Measurements from ENCODE around the gene KREMEN2. TPM values are rescaled to one million over a fixed set of nuclear protein-coding genes. Genes with fewer than 3 reads are reported as not detected.

Gene KREMEN2
- total and polyA plus RNA-seq, 2 donors (not counting 3 experiments of a cell fraction or from before 2014, with no cell fraction given), result not detected

DNA sequence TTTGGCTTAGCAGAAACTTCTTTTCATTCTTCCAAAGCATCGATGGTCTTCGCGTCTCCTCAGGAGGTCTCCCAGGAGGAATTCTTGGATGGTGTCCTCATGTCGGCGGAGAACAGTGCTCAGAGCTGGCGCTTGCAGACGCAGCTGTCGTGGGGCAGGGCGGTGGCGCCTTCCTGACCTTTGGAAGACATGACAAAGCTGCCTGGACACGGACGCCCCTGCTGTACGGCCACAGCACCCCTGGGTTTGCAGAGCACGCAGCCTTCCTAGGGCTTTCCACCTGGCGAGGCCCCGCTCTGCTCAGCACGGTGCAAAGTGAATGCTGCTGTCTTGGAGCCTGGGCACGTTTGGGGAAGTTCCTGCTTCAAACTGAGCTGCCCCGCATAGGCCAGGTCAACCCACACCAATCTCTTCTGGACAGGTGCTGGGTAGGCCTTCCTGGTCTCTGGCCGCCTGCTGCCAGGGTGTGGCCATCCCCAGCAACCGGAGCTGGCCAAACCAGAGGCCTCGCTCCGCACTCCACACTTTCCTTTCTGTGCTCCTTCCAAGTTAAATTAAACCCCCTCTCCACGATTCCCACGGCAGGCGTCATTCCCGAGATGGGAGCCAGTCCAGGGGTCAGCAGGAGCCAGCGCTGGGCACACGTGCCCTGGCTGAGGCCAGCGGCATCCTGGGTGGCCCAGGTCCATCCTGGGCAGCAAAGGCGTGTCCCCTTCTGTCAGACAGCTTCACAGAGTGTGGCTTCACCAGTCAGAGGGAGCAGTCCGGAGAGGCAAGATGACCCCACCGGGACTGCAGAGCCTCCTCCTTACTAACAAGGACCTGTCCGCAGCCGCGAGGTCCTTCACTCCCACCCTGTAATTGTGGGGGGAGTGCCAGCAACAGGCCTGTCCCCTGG, 15.0 kb upstream of the KREMEN2 start:
- BruUV-seq (replicated peaks), result TSS peak; percentile 78
- POLR2A ChIA-PET, result no interaction called here
- Histone ChIP-seq H3K79me2 (ENCODE audit: control insufficient read depth, insufficient read depth, low read length) (no peaks in the 10 kb centered on the region), H3K4me3 (replicated peaks in 1 of 3; ENCODE audit: insufficient read depth in 1 of 3, low read depth in 1 of 3, low read length in 3 of 3) (no peak overlapping the region), H3K9ac (replicated peaks; ENCODE audit: extremely low read depth, insufficient read depth, low read length) (no peak overlapping the region), H3K4me2 (ENCODE audit: insufficient read depth, low read length) (no peak overlapping the region), H3K36me3 (ENCODE audit: control insufficient read depth in 2 of 2, extremely low read depth in 1 of 2, insufficient read depth in 2 of 2, low read length in 2 of 2) (no peaks in the 10 kb centered on the region), H3K27me3 (ENCODE audit: control insufficient read depth in 2 of 2, insufficient read depth in 2 of 2, low read length in 2 of 2) (no peaks in the 10 kb centered on the region), H3K4me1 (ENCODE audit: control insufficient read depth, extremely low read depth, insufficient read depth, low read length) (no peaks in the 10 kb centered on the region), H3K27ac (ENCODE audit: insufficient read depth, low read depth, low read length) (no peak overlapping the region), H3K9me1 (replicated peaks; ENCODE audit: control insufficient read depth, extremely low read depth, insufficient read depth, low read length) (no peaks in the 10 kb centered on the region), H4K20me1 (replicated peaks; ENCODE audit: control insufficient read depth, extremely low read depth, insufficient read depth, low read length) (no peaks in the 10 kb centered on the region), H3K9me3 (replicated peaks; ENCODE audit: control insufficient read depth, insufficient read depth, low read length) (no peaks in the 10 kb centered on the region), H2AFZ (ENCODE audit: low read depth, low read length) (no peak overlapping the region)
- DNase-seq (ENCODE audit: low read depth, low spot score) (no peak), FAIRE-seq (no peak)
- CTCF ChIA-PET, result interaction anchor here (1.6 kb wide), 1 partner anchor 22 kb away, joined by 6 read pairs; no protein-coding TSS in a partner anchor
- dilution Hi-C loops (cut with MboI; ENCODE audit: extremely low pct_ligation_motif_present, low sequenced_read_pairs), result no loop called here
- intact Hi-C loops (cut with micrococcal nuclease), result no loop called here
- no peak for TF ChIP-seq GATA2 (IDR thresholded peaks at IDR 0.05; ENCODE audit: insufficient read depth, insufficient read length, low read depth, low read length)
- no peak for TF ChIP-seq POLR2A (IDR thresholded peaks at IDR 0.05; ENCODE audit: low read depth, low read length)
- no peak for TF ChIP-seq FOS (IDR thresholded peaks at IDR 0.05; ENCODE audit: borderline replicate concordance, insufficient read depth, low read length)
- TF ChIP-seq, protein P1, sequence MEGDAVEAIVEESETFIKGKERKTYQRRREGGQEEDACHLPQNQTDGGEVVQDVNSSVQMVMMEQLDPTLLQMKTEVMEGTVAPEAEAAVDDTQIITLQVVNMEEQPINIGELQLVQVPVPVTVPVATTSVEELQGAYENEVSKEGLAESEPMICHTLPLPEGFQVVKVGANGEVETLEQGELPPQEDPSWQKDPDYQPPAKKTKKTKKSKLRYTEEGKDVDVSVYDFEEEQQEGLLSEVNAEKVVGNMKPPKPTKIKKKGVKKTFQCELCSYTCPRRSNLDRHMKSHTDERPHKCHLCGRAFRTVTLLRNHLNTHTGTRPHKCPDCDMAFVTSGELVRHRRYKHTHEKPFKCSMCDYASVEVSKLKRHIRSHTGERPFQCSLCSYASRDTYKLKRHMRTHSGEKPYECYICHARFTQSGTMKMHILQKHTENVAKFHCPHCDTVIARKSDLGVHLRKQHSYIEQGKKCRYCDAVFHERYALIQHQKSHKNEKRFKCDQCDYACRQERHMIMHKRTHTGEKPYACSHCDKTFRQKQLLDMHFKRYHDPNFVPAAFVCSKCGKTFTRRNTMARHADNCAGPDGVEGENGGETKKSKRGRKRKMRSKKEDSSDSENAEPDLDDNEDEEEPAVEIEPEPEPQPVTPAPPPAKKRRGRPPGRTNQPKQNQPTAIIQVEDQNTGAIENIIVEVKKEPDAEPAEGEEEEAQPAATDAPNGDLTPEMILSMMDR (IDR thresholded peaks at IDR 0.05; ENCODE audit: extremely low read depth in 1 of 2, insufficient read depth in 1 of 2, low read depth in 1 of 2, low read length in 2 of 2), result no peak
- TF ChIP-seq JUN (IDR thresholded peaks at IDR 0.05; ENCODE audit: borderline replicate concordance, insufficient read depth, insufficient read length, low read depth), result no peak
- no peak for TF ChIP-seq MYC (IDR thresholded peaks at IDR 0.05; ENCODE audit: low read depth, low read length)
- TF ChIP-seq, protein P2, sequence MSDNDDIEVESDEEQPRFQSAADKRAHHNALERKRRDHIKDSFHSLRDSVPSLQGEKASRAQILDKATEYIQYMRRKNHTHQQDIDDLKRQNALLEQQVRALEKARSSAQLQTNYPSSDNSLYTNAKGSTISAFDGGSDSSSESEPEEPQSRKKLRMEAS (IDR thresholded peaks at IDR 0.05; ENCODE audit: insufficient read depth, insufficient read length), result no peak
- no peak for TF ChIP-seq POLR2AphosphoS5 (IDR thresholded peaks at IDR 0.05; ENCODE audit: insufficient read depth, low read depth, low read length)
- no peak for TF ChIP-seq EZH2 (IDR thresholded peaks at IDR 0.05; ENCODE audit: borderline replicate concordance, low read depth, low read length, severe bottlenecking)

All from endothelial cell of umbilical vein (primary cell).